Measurements from ENCODE around the gene CNRIP1. TPM values are rescaled to one million over a fixed set of nuclear protein-coding genes. Genes with fewer than 3 reads are reported as not detected.

The CNRIP1 gene
- total RNA-seq, 1 donor from 2014 or later = 43.2 TPM

GRCh38 chr2:68280348-68280747, 39.4 kb downstream of the CNRIP1 start:
- no peak overlapping the region for H3K27ac ChIP-seq
- intact Hi-C loops (cut with DNase I) = no loop called here
- no peak for TF ChIP-seq POLR2A (IDR thresholded peaks at IDR 0.05)
- TF ChIP-seq CTCF (IDR thresholded peaks at IDR 0.05) = no peak
- TF ChIP-seq POLR2AphosphoS5 (IDR thresholded peaks at IDR 0.05; ENCODE audit: insufficient read depth in 1 of 2, low read depth in 1 of 2) = no peak

GRCh38 chr2:68279691-68280090, 40.1 kb downstream of the CNRIP1 start:
- peaks cover 10% of the 10 kb centered on the region for H3K4me1 ChIP-seq

More at GRCh38 chr2:68280348-68280747, 39.4 kb downstream of the CNRIP1 start:
- Histone ChIP-seq H3K4me3 (no peak overlapping the region), H3K4me1 (peaks cover 14% of the 10 kb centered on the region), H3K36me3 (no peaks in the 10 kb centered on the region), H3K27me3 (no peaks in the 10 kb centered on the region), H3K9me3 (no peaks in the 10 kb centered on the region)
- DNase-seq (ENCODE audit: extremely low spot score in 2 of 2) = no peak

GRCh38 chr2:68278169-68278568, 41.6 kb downstream of the CNRIP1 start:
- TF ChIP-seq POLR2AphosphoS5 (IDR thresholded peaks at IDR 0.05; ENCODE audit: insufficient read depth in 1 of 2, low read depth in 1 of 2) (no peak), POLR2A (IDR thresholded peaks at IDR 0.05) (no peak), CTCF (IDR thresholded peaks at IDR 0.05) (no peak)
- Histone ChIP-seq H3K36me3 (no peaks in the 10 kb centered on the region), H3K27ac (no peak overlapping the region), H3K4me1 (no peaks in the 10 kb centered on the region), H3K4me3 (no peak overlapping the region), H3K9me3 (no peaks in the 10 kb centered on the region), H3K27me3 (no peaks in the 10 kb centered on the region)
- intact Hi-C loops (cut with DNase I) = no loop called here
- DNase-seq (ENCODE audit: extremely low spot score in 2 of 2) = no peak

More at GRCh38 chr2:68279691-68280090, 40.1 kb downstream of the CNRIP1 start:
- no peaks in the 10 kb centered on the region for H3K9me3 ChIP-seq
- no peak overlapping the region for H3K27ac ChIP-seq
- H3K36me3 ChIP-seq = no peaks in the 10 kb centered on the region
- TF ChIP-seq POLR2A (IDR thresholded peaks at IDR 0.05) = no peak
- no peak for TF ChIP-seq CTCF (IDR thresholded peaks at IDR 0.05)
- no peak for TF ChIP-seq POLR2AphosphoS5 (IDR thresholded peaks at IDR 0.05; ENCODE audit: insufficient read depth in 1 of 2, low read depth in 1 of 2)
- no peak for DNase-seq (ENCODE audit: extremely low spot score in 2 of 2)
- intact Hi-C loops (cut with DNase I) = no loop called here
- H3K27me3 ChIP-seq = no peaks in the 10 kb centered on the region
- H3K4me3 ChIP-seq = no peak overlapping the region

GRCh38 chr2:68274022-68274421, 45.7 kb downstream of the CNRIP1 start:
- TF ChIP-seq CTCF (IDR thresholded peaks at IDR 0.05) = no peak
- no peak for TF ChIP-seq POLR2AphosphoS5 (IDR thresholded peaks at IDR 0.05; ENCODE audit: insufficient read depth in 1 of 2, low read depth in 1 of 2)
- TF ChIP-seq POLR2A (IDR thresholded peaks at IDR 0.05) = no peak
- H3K4me3 ChIP-seq = no peak overlapping the region
- no peak for DNase-seq (ENCODE audit: extremely low spot score in 2 of 2)
- H3K27ac ChIP-seq = no peak overlapping the region
- intact Hi-C loops (cut with DNase I) = no loop called here
- no peaks in the 10 kb centered on the region for H3K27me3 ChIP-seq
- H3K9me3 ChIP-seq = no peaks in the 10 kb centered on the region
- H3K36me3 ChIP-seq = no peaks in the 10 kb centered on the region
- H3K4me1 ChIP-seq = peaks cover 8% of the 10 kb centered on the region

GRCh38 chr2:68272246-68272994, 47.3 kb downstream of the CNRIP1 start:
- intact Hi-C loops (cut with DNase I) = no loop called here
- no peak for DNase-seq (ENCODE audit: extremely low spot score in 2 of 2)
- no peaks in the 10 kb centered on the region for H3K27me3 ChIP-seq
- H3K36me3 ChIP-seq = no peaks in the 10 kb centered on the region
- peaks cover 8% of the 10 kb centered on the region for H3K4me1 ChIP-seq
- TF ChIP-seq POLR2A (IDR thresholded peaks at IDR 0.05) (no peak), CTCF (IDR thresholded peaks at IDR 0.05) (no peak), POLR2AphosphoS5 (IDR thresholded peaks at IDR 0.05; ENCODE audit: insufficient read depth in 1 of 2, low read depth in 1 of 2) (no peak)
- H3K4me3 ChIP-seq = no peak overlapping the region
- no peaks in the 10 kb centered on the region for H3K9me3 ChIP-seq
- no peak overlapping the region for H3K27ac ChIP-seq

Data from vagina (tissue), 2 donors.